SK-N-MC (cell line): Measurements from ENCODE around the gene TPBGL.

ENCODE experiments used
- EZH2 ChIP-seq: fragments of 200-600 bp; sonication (generic); IDR thresholded peaks from one replicate; pipeline ENCODE4 v1.6.1; 2017; ENCODE audit warnings: antibody characterized with exemption
- FOXP2 ChIP-seq: optimal IDR thresholded peaks from 2 replicates; pipeline ENCODE3; 2011; ENCODE audit warnings: mild to moderate bottlenecking, moderate library complexity; ENCODE audit not compliant: insufficient read depth; ENCODE audit errors: extremely low read length, control extremely low read depth
- POLR2AphosphoS5 ChIP-seq: IDR thresholded peaks from 2 replicates; pipeline ENCODE4 v1.6.1; 2012; ENCODE audit warnings: mild to moderate bottlenecking, low read depth, low read length, borderline replicate concordance

- TF ChIP-seq POLR2AphosphoS5 (no peak), FOXP2 (no peak), EZH2 (no peak)
These were observed 10.0 kb upstream of the TPBGL start for GRCh38 chr11:75230621-75231020.
